HG03565 (cell line): ENCODE measurements around the gene CHI3L1.

Source experiments
- ATAC-seq: cut with Tn5 transposase; IDR thresholded peaks from one replicate; pipeline ENCODE4 v1.9.1; 2021; ENCODE audit warnings: mild to moderate bottlenecking, moderate library complexity; ENCODE audit not compliant: unreplicated experiment

The CHI3L1 gene

GRCh38 chr1:203170625-203171330 lies 15.7 kb downstream of the CHI3L1 start:
- ATAC-seq = no peak

DNA sequence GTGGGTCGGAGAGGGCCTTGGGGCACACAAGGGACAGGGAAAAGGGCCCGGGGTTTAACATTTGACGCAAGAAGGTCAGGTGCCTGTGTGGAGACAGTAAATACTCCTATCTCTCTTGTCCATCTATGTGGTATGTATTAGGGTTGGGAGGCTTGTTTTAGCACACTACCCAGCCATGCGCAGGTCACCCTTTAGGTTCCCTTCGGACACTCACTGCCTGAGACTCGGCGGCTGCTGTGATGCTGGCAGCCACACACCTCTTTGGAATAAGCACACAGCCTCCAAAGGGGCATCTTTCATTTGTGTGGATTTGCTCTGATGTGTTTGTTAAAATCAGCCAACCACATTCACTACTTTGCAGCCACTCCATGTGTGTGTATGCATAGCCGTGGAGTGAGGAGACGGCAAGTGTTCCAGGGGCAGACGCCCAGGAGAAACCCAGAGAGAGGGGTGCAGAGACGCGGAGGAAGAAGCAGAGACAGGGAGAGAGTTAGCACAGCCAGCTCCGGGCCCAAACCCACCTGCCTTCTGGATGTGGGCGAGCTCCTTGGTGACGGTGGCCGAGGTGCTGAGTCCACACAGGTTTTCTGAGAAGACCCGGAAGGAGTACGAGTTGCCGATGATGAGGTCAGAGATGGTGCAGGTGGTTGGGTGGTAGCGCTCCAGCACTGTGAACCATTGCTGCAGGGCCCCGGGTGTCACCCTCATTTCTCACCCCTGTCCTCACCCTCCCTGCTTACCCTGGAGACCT lies 16.6 kb downstream of the CHI3L1 start:
- no peak for ATAC-seq

GRCh38 chr1:203168991-203169390 lies 17.5 kb downstream of the CHI3L1 start:
- ATAC-seq = no peak

- no peak for ATAC-seq
These were observed 18.2 kb downstream of the CHI3L1 start for GRCh38 chr1:203168256-203168786.

GRCh38 chr1:203167913-203168200 lies 18.6 kb downstream of the CHI3L1 start:
- no peak for ATAC-seq

GRCh38 chr1:203167026-203167912 lies 19.2 kb downstream of the CHI3L1 start:
- no peak for ATAC-seq

- ATAC-seq = no peak
These were observed 20.1 kb downstream of the CHI3L1 start for GRCh38 chr1:203166192-203166940.

DNA sequence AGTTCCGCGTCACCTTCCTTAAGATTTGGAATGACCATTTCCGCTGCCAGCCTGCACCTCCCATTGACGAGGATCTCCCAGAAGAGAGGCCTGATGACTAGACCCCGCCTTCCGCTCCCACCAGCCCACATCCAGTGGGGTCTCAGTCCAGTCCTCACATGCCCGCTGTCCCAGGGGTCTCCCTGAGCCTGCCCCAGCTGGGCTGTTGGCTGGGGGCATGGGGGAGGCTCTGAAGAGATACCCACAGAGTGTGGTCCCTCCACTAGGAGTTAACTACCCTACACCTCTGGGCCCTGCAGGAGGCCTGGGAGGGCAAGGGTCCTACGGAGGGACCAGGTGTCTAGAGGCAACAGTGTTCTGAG lies 20.7 kb downstream of the CHI3L1 start:
- no peak for ATAC-seq

- ATAC-seq = no peak
These were observed 21.3 kb downstream of the CHI3L1 start for GRCh38 chr1:203165101-203165799.

DNA sequence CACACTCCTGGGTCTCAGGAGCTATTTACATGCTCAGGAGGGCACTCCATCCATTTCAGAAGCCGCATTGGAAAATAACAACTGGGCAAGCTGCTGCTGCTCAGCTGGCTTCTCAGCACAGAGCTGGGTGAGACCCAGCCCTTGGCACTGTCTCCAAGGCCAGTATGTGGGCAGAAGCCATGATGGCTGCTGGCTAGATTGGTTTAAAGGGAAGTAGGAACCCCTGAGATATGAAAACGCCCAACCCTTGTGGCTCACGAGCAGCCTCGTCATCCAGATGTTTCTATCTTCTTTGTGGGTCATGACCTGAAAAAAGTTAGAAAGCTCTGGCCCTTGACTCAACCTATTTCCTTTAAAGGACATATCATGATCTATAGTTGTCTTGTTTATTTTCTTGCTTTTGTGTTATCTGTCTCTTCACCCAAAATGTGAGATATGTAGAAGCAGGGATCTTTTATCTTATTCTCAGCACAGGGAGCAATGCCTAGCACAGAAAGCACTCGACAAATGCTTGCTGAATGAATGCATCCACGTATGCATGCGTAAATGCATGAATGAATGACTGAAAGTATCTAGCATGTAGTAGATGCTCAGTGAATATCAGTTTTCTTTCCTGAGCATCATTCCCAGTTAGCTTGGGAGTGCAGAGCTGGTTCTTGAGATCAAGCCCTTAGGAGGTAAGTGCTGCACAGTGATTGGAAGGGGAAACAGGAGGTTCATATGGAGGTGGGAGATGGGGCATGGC lies 22.4 kb downstream of the CHI3L1 start:
- no peak for ATAC-seq

GRCh38 chr1:203162403-203162802 lies 24.1 kb downstream of the CHI3L1 start:
- ATAC-seq = no peak

DNA sequence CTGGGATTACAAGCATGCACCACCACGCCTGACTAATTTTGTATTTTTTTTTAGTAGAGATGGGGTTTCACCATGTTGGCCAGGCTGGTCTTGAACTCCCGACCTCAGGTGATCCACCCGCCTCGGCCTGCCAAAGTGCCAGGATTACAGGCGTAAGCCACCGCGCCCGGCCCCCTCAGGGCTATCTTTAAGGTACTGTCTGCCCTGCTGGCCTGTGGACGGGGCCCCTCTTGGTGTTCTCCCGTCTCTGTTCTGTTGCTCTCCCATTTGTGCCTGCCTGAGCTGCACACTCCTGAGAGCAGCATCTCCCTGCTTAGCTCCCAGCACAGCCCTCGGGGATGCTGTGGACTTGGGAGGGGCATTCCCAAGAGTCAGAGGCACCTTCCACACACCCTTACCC lies 24.8 kb downstream of the CHI3L1 start:
- no peak for ATAC-seq

GRCh38 chr1:203161175-203161574 lies 25.3 kb downstream of the CHI3L1 start:
- ATAC-seq = no peak

- no peak for ATAC-seq
These were observed 26.7 kb downstream of the CHI3L1 start for GRCh38 chr1:203159844-203160243.

GRCh38 chr1:203158960-203159665 lies 27.4 kb downstream of the CHI3L1 start:
- ATAC-seq = no peak

- no peak for ATAC-seq
These were observed 28.1 kb downstream of the CHI3L1 start for GRCh38 chr1:203158423-203158822.

DNA sequence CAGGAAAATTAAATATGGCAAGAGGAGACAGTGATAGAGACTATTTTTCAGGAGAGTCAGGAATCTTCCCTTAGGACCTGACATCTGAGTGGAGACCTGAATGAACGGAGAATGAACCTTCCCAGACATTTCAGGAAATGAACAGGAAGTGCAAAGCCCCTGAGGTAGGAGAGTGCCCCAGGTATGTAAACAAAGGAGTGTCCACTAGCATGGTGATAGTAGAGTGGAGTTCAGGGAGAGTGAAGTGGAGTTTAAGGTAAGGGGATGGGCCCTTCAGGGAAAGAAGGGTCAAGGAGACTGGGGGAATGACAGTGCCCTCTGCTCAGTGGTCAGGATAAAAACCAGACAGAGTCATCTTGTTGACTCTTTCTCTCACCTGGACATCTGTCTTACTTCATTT lies 30.2 kb downstream of the CHI3L1 start:
- no peak for ATAC-seq

DNA sequence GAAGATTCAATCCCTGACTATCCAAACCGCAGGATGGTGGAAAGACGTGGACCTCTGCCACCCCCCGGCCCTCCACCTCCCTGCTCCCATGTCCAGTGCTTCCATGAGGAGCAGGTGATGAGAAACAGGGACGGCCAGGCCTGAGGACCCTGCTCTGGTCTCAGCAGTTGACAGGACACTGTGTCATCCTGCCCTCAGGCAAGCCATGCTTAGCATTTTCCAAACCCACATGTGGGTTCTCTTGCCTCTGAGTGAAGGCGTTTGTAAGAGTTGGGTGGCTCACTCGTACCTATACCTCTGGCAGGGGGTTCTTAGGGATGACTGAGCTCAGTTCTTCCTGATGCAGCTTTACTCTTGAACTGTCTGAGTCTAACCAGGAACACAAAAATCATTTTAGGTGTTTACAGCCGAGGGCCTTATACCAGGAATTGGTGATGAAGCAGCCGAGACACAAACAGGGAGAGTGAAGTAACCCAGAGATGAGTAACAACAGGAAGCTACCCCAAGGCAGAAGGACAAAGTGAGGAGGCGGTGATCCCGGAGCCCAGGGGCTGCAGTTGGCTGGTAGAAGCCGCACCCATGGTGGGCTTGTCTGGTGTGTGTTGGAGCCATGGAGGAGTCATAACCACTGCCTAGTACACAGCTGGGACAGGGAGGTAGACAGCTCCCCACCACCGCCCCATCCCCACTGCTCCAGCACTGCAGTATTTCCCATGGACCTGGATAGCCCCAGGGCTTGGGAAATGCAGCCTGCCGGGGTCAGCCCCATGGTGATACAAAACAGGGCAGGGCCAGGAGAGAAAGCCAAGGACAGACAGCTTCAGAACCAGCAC lies 32.3 kb downstream of the CHI3L1 start:
- ATAC-seq = no peak
